ENCODE data around the gene CMIP.

The CMIP gene

GRCh38 chr16:81697616-81698309, 253.2 kb downstream of the CMIP start:
- in situ Hi-C loops (cut with HindIII; ENCODE audit: low sequenced_read_pairs), result no loop called here
- DNase-seq (ENCODE audit: low read depth, low spot score), result peak; percentile 47

GRCh38 chr16:81698310-81698641, 253.7 kb downstream of the CMIP start:
- no peak for DNase-seq (ENCODE audit: low read depth, low spot score)
- in situ Hi-C loops (cut with HindIII; ENCODE audit: low sequenced_read_pairs), result no loop called here
- TF ChIP-seq CTCF (IDR thresholded peaks at IDR 0.05; ENCODE audit: low read depth, low read length), result no peak
- no peak overlapping the region for H3K4me3 ChIP-seq (ENCODE audit: low read depth, low read length)

More at GRCh38 chr16:81697616-81698309, 253.2 kb downstream of the CMIP start:
- H3K4me3 ChIP-seq (ENCODE audit: low read depth, low read length), result no peak overlapping the region
- no peak for TF ChIP-seq CTCF (IDR thresholded peaks at IDR 0.05; ENCODE audit: low read depth, low read length)

GRCh38 chr16:81699596-81699995, 255.0 kb downstream of the CMIP start:
- DNase-seq (ENCODE audit: low read depth, low spot score), result no peak
- no peak for TF ChIP-seq CTCF (IDR thresholded peaks at IDR 0.05; ENCODE audit: low read depth, low read length)
- in situ Hi-C loops (cut with HindIII; ENCODE audit: low sequenced_read_pairs), result no loop called here
- H3K4me3 ChIP-seq (ENCODE audit: low read depth, low read length), result no peak overlapping the region

GRCh38 chr16:81700071-81700779, 255.6 kb downstream of the CMIP start:
- no peak for TF ChIP-seq CTCF (IDR thresholded peaks at IDR 0.05; ENCODE audit: low read depth, low read length)
- no peak overlapping the region for H3K4me3 ChIP-seq (ENCODE audit: low read depth, low read length)
- in situ Hi-C loops (cut with HindIII; ENCODE audit: low sequenced_read_pairs), result no loop called here
- DNase-seq (ENCODE audit: low read depth, low spot score), result peak; percentile 59

GRCh38 chr16:81700780-81701165, 256.2 kb downstream of the CMIP start:
- H3K4me3 ChIP-seq (ENCODE audit: low read depth, low read length), result no peak overlapping the region
- no peak for TF ChIP-seq CTCF (IDR thresholded peaks at IDR 0.05; ENCODE audit: low read depth, low read length)
- in situ Hi-C loops (cut with HindIII; ENCODE audit: low sequenced_read_pairs), result no loop called here
- DNase-seq (ENCODE audit: low read depth, low spot score), result no peak

- TF ChIP-seq CTCF (IDR thresholded peaks at IDR 0.05; ENCODE audit: low read depth, low read length), result no peak
- DNase-seq (ENCODE audit: low read depth, low spot score), result no peak
- H3K4me3 ChIP-seq (ENCODE audit: low read depth, low read length), result no peak overlapping the region
- in situ Hi-C loops (cut with HindIII; ENCODE audit: low sequenced_read_pairs), result no loop called here
Observed at GRCh38 chr16:81701296-81701970, 256.8 kb downstream of the CMIP start.
